Measurements from ENCODE around the gene TNFSF11.
"Not testable (repeated sequence)": the region's sequence is repeated elsewhere in the genome, so short reads cannot be mapped to it uniquely, and the experiment has no call there.

TNFSF11 gene

GRCh38 chr13:42574011-42574410 is at the start of gene TNFSF11:
Gene TNFSF11 (plus strand): TSS chr13:42574152. CDS start chr13:42574304, 152 bp downstream.
- no peak for DNase-seq (ENCODE audit: low spot score)

GRCh38 chr13:42524487-42525034 is 49.4 kb upstream of the TNFSF11 start:
- no peak for DNase-seq (ENCODE audit: low spot score)

GRCh38 chr13:42525035-42525504 is 48.9 kb upstream of the TNFSF11 start:
- no peak for DNase-seq (ENCODE audit: low spot score)

- no peak for DNase-seq (ENCODE audit: low spot score)
Observed at GRCh38 chr13:42526276-42526675, 47.7 kb upstream of the TNFSF11 start.

GRCh38 chr13:42526804-42527203 is 47.1 kb upstream of the TNFSF11 start:
- no peak for DNase-seq (ENCODE audit: low spot score)

GRCh38 chr13:42532561-42533335 is 41.2 kb upstream of the TNFSF11 start:
- no peak for DNase-seq (ENCODE audit: low spot score)

- no peak for DNase-seq (ENCODE audit: low spot score)
Observed at GRCh38 chr13:42533336-42533591, 40.7 kb upstream of the TNFSF11 start.

GRCh38 chr13:42534785-42535184 is 39.2 kb upstream of the TNFSF11 start:
- DNase-seq (ENCODE audit: low spot score) = no peak

- no peak for DNase-seq (ENCODE audit: low spot score)
Observed at GRCh38 chr13:42538996-42539395, 35.0 kb upstream of the TNFSF11 start.

- DNase-seq (ENCODE audit: low spot score) = no peak
Observed at GRCh38 chr13:42539670-42540069, 34.3 kb upstream of the TNFSF11 start.

- no peak for DNase-seq (ENCODE audit: low spot score)
Observed at GRCh38 chr13:42543215-42543797, 30.6 kb upstream of the TNFSF11 start.

- no peak for DNase-seq (ENCODE audit: low spot score)
Observed at GRCh38 chr13:42544246-42544926, 29.6 kb upstream of the TNFSF11 start.

- no peak for DNase-seq (ENCODE audit: low spot score)
Observed at GRCh38 chr13:42545842-42546241, 28.1 kb upstream of the TNFSF11 start.

- no peak for DNase-seq (ENCODE audit: low spot score)
Observed at GRCh38 chr13:42547612-42548011, 26.3 kb upstream of the TNFSF11 start.

- DNase-seq (ENCODE audit: low spot score) = no peak
Observed at GRCh38 chr13:42548731-42549551, 25.0 kb upstream of the TNFSF11 start.

GRCh38 chr13:42549552-42549936 is 24.4 kb upstream of the TNFSF11 start:
- DNase-seq (ENCODE audit: low spot score) = no peak

- DNase-seq (ENCODE audit: low spot score) = no peak
Observed at GRCh38 chr13:42551611-42552010, 22.3 kb upstream of the TNFSF11 start.

- DNase-seq (ENCODE audit: low spot score) = no peak
Observed at GRCh38 chr13:42553098-42554046, 20.6 kb upstream of the TNFSF11 start.

- DNase-seq (ENCODE audit: low spot score) = no peak
Observed at GRCh38 chr13:42559057-42559456, 14.9 kb upstream of the TNFSF11 start.

GRCh38 chr13:42559573-42560218 is 14.3 kb upstream of the TNFSF11 start:
- DNase-seq (ENCODE audit: low spot score) = not testable (repeated sequence)

Measured in left forelimb (tissue), 1 donor.